ENCODE results near the gene CCZ1B.
"Not testable (repeated sequence)": the region's sequence is repeated elsewhere in the genome, so short reads cannot be mapped to it uniquely, and the experiment has no call there.

DNA sequence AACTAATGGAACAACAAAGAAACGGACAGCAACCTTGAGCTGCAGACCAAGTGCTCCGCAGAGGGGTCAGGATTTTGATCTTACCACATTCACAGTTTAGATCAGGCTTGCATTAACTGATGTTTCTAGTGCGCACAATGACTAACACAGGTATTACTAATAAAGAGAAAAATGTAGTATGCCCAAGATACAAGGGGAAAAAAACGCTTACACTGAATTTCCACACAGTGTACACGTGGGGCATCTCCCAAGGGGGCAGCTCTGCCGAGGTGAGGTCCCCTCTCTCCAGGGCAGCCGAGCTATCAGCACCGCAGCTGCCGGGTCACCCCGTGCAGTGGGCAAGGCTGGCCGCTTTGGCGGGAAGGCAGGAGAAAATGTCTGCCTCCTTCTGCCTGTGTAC is 26.2 kb downstream of the CCZ1B start:
- TF ChIP-seq, protein P1, sequence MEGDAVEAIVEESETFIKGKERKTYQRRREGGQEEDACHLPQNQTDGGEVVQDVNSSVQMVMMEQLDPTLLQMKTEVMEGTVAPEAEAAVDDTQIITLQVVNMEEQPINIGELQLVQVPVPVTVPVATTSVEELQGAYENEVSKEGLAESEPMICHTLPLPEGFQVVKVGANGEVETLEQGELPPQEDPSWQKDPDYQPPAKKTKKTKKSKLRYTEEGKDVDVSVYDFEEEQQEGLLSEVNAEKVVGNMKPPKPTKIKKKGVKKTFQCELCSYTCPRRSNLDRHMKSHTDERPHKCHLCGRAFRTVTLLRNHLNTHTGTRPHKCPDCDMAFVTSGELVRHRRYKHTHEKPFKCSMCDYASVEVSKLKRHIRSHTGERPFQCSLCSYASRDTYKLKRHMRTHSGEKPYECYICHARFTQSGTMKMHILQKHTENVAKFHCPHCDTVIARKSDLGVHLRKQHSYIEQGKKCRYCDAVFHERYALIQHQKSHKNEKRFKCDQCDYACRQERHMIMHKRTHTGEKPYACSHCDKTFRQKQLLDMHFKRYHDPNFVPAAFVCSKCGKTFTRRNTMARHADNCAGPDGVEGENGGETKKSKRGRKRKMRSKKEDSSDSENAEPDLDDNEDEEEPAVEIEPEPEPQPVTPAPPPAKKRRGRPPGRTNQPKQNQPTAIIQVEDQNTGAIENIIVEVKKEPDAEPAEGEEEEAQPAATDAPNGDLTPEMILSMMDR (IDR thresholded peaks at IDR 0.05 in 2 of 3, conservative IDR thresholded peaks at IDR 0.05 in 1 of 3; ENCODE audit: borderline replicate concordance in 1 of 3, insufficient read depth in 1 of 3, low read depth in 2 of 3, low read length in 2 of 3), result not testable (repeated sequence)
- TF ChIP-seq, protein P2, sequence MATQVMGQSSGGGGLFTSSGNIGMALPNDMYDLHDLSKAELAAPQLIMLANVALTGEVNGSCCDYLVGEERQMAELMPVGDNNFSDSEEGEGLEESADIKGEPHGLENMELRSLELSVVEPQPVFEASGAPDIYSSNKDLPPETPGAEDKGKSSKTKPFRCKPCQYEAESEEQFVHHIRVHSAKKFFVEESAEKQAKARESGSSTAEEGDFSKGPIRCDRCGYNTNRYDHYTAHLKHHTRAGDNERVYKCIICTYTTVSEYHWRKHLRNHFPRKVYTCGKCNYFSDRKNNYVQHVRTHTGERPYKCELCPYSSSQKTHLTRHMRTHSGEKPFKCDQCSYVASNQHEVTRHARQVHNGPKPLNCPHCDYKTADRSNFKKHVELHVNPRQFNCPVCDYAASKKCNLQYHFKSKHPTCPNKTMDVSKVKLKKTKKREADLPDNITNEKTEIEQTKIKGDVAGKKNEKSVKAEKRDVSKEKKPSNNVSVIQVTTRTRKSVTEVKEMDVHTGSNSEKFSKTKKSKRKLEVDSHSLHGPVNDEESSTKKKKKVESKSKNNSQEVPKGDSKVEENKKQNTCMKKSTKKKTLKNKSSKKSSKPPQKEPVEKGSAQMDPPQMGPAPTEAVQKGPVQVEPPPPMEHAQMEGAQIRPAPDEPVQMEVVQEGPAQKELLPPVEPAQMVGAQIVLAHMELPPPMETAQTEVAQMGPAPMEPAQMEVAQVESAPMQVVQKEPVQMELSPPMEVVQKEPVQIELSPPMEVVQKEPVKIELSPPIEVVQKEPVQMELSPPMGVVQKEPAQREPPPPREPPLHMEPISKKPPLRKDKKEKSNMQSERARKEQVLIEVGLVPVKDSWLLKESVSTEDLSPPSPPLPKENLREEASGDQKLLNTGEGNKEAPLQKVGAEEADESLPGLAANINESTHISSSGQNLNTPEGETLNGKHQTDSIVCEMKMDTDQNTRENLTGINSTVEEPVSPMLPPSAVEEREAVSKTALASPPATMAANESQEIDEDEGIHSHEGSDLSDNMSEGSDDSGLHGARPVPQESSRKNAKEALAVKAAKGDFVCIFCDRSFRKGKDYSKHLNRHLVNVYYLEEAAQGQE (IDR thresholded peaks at IDR 0.05; ENCODE audit: low read depth), result not testable (repeated sequence)
- not testable (repeated sequence) for TF ChIP-seq EZH2 (IDR thresholded peaks at IDR 0.05); CEBPB (IDR thresholded peaks at IDR 0.05; ENCODE audit: low read depth); YY1 (IDR thresholded peaks at IDR 0.05; ENCODE audit: extremely low read depth, insufficient replicate concordance, low read depth, low read length); SRF (IDR thresholded peaks at IDR 0.05; ENCODE audit: low read depth); POLR2A (IDR thresholded peaks at IDR 0.05; ENCODE audit: borderline replicate concordance, extremely low read depth, insufficient read depth, insufficient read length); POLR2AphosphoS5 (IDR thresholded peaks at IDR 0.05; ENCODE audit: low read depth, low read length); SP1 (IDR thresholded peaks at IDR 0.05; ENCODE audit: low read depth)
